Prostate gland (tissue), 2 donors: ENCODE data around the gene EPS15. TPM values are rescaled to one million over a fixed set of nuclear protein-coding genes. Genes with fewer than 3 reads are reported as not detected.

Experiments used
- DNase-seq: peaks from one replicate; pipeline ENCODE4 v3.0.0-alpha.2; 2019; ENCODE audit warnings: low spot score
- H3K27ac ChIP-seq, 2 donors: fragments of 200-600 bp; sonication (generic); 2 replicates each; pipeline ENCODE4 v1.5.1; 2017 to 2019
- H3K27me3 ChIP-seq: fragments of 200-600 bp; sonication (generic); replicated peaks from 2 replicates; pipeline ENCODE4 v1.5.1; 2019; ENCODE audit not compliant: insufficient read depth
- H3K36me3 ChIP-seq, 2 donors: fragments of 200-600 bp; sonication (generic); 1 replicate in 1 of 2; 2 replicates in 1 of 2; pipeline versions ENCODE4 v1.5.1 to v1.8.1; 2017 to 2019
- H3K4me1 ChIP-seq: fragments of 200-600 bp; sonication (generic); replicated peaks from 2 replicates; pipeline ENCODE4 v1.5.1; 2019
- H3K4me3 ChIP-seq, 2 donors: fragments of 200-600 bp; sonication (generic); 2 replicates each; pipeline ENCODE4 v1.5.1; 2017 to 2019
- H3K9me3 ChIP-seq: fragments of 200-600 bp; sonication (generic); 2 replicates; pipeline ENCODE4 v1.5.1; 2017
- POLR2A ChIP-seq: fragments of 450-650 bp; IDR thresholded peaks from one replicate; pipeline ENCODE4 v1.6.1; 2016; ENCODE audit warnings: antibody characterized with exemption, mild to moderate bottlenecking
- POLR2AphosphoS5 ChIP-seq: sonication (generic); formaldehyde crosslinking; IDR thresholded peaks from one replicate; pipeline ENCODE4 v1.6.1; 2017; ENCODE audit warnings: antibody characterized with exemption
- WGBS: methylation state at CpG from one replicate; pipeline ENCODE4 v1.1.5; 2018; 5-methylcytosine and 5-hydroxymethylcytosine counted together
- intact Hi-C: fragments of 100-400 bp; cut with DNase I; formaldehyde crosslinking; loops from one replicate; pipeline ENCODE4 v1.14.2; 2022
- total RNA-seq, 2 donors: library from RNA; depleted of rRNA; stranded (reverse); fragments of >200 nt; gene quantifications; one replicate each; pipeline ENCODE4 v1.1.0, GENCODE V29; 2016
- TF ChIP-seq, protein P1 (sequence below), 4 experiments: fragments of 200-600 bp in 2 of 4; fragments of 450-650 bp in 2 of 4; sonication (generic) in 2 of 4; IDR thresholded peaks; 1 replicate in 3 of 4; 2 replicates in 1 of 4; pipeline ENCODE4 v1.5.1; 2016 to 2019; ENCODE audit warnings: antibody characterized with exemption in 4 of 4, mild to moderate bottlenecking in 2 of 4, moderate library complexity in 2 of 4

EPS15 gene
- total RNA-seq, 2 donors from 2014 or later, result 62.4 to 70.4 TPM

DNA sequence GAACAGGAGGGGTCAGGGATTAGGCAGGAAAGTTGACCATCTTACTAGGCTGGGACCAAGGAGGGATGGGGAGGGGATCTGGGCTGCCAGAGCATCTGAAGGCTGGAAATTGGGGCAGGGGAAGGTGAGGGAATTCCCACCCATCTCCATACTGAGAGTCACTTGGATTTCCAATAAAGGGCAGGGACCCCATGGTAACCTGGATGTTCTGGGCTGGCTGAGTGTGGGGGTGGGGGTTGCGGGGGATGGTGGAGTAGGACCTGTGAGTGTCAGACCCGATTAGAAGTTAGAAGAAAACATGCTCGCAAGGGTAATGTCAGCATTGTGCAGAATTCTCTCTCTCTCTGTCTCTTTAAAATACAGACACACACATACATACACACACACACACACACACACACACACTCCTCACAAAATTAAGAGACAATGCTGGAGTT lies 40.0 kb upstream of the EPS15 start:
- Histone ChIP-seq H3K4me1 (no peaks in the 10 kb centered on the region), H3K36me3 (no peaks in the 10 kb centered on the region), H3K27me3 (no peaks in the 10 kb centered on the region), H3K4me3 (no peak overlapping the region), H3K9me3 (no peaks in the 10 kb centered on the region), H3K27ac (no peak overlapping the region)
- DNase-seq, result no peak
- WGBS, result 66% methylated on average over 3 of the region's 3 CpGs
- TF ChIP-seq POLR2A (no peak), POLR2AphosphoS5 (no peak)
- TF ChIP-seq, protein P1, sequence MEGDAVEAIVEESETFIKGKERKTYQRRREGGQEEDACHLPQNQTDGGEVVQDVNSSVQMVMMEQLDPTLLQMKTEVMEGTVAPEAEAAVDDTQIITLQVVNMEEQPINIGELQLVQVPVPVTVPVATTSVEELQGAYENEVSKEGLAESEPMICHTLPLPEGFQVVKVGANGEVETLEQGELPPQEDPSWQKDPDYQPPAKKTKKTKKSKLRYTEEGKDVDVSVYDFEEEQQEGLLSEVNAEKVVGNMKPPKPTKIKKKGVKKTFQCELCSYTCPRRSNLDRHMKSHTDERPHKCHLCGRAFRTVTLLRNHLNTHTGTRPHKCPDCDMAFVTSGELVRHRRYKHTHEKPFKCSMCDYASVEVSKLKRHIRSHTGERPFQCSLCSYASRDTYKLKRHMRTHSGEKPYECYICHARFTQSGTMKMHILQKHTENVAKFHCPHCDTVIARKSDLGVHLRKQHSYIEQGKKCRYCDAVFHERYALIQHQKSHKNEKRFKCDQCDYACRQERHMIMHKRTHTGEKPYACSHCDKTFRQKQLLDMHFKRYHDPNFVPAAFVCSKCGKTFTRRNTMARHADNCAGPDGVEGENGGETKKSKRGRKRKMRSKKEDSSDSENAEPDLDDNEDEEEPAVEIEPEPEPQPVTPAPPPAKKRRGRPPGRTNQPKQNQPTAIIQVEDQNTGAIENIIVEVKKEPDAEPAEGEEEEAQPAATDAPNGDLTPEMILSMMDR (IDR thresholded peaks at IDR 0.05), result no peak
- intact Hi-C loops, result no loop called here

DNA sequence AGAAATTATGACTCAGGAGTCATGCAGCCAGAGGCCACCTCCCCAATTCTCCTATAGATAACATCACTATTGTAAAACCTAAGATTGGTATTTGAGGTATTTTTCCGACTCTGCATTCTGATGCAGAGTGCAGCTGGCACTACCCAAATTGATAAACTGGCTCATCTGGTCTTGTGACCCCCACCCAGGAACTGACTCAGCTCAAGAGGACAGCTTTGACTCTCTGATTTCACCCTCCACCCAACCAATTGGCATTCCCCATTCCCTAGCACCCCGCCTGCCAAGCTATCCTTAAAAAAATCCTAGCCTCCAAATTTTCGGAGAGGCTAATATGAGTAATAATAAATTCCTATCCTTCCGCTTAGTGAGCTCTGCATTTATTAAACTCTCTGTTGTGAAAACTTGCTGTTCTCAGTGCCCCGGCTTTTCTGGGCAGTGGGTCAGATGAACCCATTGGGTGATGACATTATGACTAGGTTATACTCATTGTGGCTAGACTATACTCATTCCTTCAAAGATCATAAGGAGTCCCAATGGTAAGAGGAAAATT lies 39.4 kb upstream of the EPS15 start:
- no peak overlapping the region for H3K27ac ChIP-seq
- H3K36me3 ChIP-seq, result no peaks in the 10 kb centered on the region
- H3K27me3 ChIP-seq, result no peaks in the 10 kb centered on the region
- intact Hi-C loops, result no loop called here
- no peak for DNase-seq
- no peaks in the 10 kb centered on the region for H3K9me3 ChIP-seq
- 81% methylated on average over 5 of the region's 5 CpGs for WGBS
- no peak overlapping the region for H3K4me3 ChIP-seq
- TF ChIP-seq, protein P1 (IDR thresholded peaks at IDR 0.05), result no peak
- no peak for TF ChIP-seq POLR2AphosphoS5
- no peak for TF ChIP-seq POLR2A
- H3K4me1 ChIP-seq, result no peaks in the 10 kb centered on the region

DNA sequence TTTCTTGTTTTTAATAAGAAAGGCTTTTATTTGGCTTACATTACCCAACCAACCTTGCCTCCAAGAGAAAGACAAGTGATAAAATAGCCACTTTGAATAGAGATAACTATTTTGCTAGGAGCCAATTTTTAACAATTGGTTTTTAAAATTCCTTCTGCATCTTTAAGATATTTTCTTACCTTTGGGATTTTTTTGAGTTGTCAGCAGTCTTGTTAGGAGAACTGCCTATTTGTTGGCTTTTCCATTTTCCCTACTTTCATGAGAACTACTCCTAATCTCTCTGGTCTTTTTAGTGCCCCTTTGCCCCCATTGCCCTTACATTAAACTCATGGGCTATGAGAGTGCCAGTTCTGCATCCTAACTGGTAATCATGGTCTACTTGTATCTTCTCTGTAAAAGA lies 38.1 kb upstream of the EPS15 start:
- TF ChIP-seq, protein P1 (IDR thresholded peaks at IDR 0.05), result no peak
- TF ChIP-seq POLR2A (no peak), POLR2AphosphoS5 (no peak)
- Histone ChIP-seq H3K9me3 (no peaks in the 10 kb centered on the region), H3K36me3 (no peaks in the 10 kb centered on the region), H3K27me3 (no peaks in the 10 kb centered on the region), H3K4me3 (no peak overlapping the region), H3K4me1 (no peaks in the 10 kb centered on the region), H3K27ac (no peak overlapping the region)
- DNase-seq, result no peak
- intact Hi-C loops, result no loop called here

DNA sequence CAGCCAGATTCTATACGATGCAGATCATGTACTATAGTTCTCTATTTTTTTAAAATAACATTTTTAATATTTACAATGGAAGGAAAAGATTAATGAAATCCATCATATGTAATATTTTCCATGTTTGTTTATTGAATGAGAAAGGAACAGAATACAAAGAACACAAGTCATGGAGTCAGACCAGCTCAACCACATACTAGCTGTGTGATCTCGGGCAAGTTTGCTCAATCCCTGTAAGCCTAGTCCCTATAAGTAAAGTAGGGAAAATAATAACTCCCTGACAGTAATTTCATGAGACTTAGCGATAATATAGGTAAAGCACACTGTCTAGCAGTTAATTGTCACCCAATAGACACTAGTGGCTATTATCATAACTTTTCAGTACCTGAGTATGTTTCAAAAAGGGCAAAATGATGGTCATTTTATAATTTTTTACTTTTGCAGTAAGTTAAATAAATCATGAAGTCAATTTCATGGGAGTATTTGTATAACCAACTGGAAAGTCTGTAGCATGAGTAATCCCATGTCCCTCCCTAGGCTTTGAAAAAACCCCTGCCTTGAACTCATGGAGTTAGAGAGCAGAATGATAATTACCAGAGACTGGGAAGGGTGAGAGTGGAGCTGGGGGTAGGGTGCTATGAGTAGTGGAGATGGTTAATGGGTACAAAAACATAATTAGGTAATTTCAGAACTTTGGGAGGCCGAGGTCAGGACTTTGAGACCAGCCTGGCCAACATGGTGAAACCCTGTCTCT lies 37.0 kb upstream of the EPS15 start:
- Histone ChIP-seq H3K4me1 (no peaks in the 10 kb centered on the region), H3K27ac (no peak overlapping the region), H3K4me3 (no peak overlapping the region), H3K27me3 (no peaks in the 10 kb centered on the region), H3K36me3 (no peaks in the 10 kb centered on the region), H3K9me3 (no peaks in the 10 kb centered on the region)
- TF ChIP-seq, protein P1 (IDR thresholded peaks at IDR 0.05), result no peak
- no peak for TF ChIP-seq POLR2AphosphoS5
- WGBS, result 89% methylated on average over 4 of the region's 4 CpGs
- DNase-seq, result no peak
- intact Hi-C loops, result no loop called here

DNA sequence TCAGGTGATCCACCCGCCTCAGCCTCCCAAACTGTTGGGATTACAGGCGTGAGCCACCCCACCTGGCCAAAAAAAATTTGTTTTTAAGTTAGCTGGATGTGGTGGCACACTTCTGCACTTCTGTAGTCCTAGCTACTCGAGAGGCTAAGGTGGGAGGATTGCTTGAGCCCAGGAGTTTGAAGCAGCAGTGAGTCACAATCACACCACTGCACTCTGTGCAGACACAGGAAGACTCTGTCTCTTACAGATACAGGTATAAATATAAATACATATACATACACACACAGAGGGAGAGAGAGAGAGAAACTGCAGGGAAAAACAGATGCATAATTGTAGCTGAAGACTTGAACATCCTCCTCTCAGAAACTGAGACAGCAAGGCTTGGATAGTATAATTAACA lies 34.8 kb upstream of the EPS15 start:
- Histone ChIP-seq H3K27me3 (no peaks in the 10 kb centered on the region), H3K27ac (no peak overlapping the region), H3K9me3 (no peaks in the 10 kb centered on the region), H3K4me1 (no peaks in the 10 kb centered on the region), H3K4me3 (no peak overlapping the region), H3K36me3 (no peaks in the 10 kb centered on the region)
- DNase-seq, result no peak
- TF ChIP-seq POLR2AphosphoS5 (no peak), POLR2A (no peak)
- TF ChIP-seq, protein P1 (IDR thresholded peaks at IDR 0.05), result no peak
- WGBS, result 93% methylated on average over 3 of the region's 3 CpGs
- intact Hi-C loops, result no loop called here
